ENCODE results near the gene RAB40C. TPM values are rescaled to one million over a fixed set of nuclear protein-coding genes. Genes with fewer than 3 reads are reported as not detected.

RAB40C gene
- total RNA-seq, 1 donor: 11.2 TPM

GRCh38 chr16:575354-576196 lies 14.3 kb upstream of the RAB40C start:
- no peak overlapping the region for H3K27ac ChIP-seq (ENCODE audit: low read depth, low read length)
- no peak overlapping the region for H3K4me2 ChIP-seq (ENCODE audit: insufficient read depth, low read length)
- no peak overlapping the region for H3K4me3 ChIP-seq (ENCODE audit: insufficient read depth, low read length)
- peaks cover 25% of the 10 kb centered on the region for H3K79me2 ChIP-seq (ENCODE audit: insufficient read depth, low read length)
- H4K20me1 ChIP-seq (ENCODE audit: insufficient read depth, low read length): peaks cover 12% of the 10 kb centered on the region
- no peaks in the 10 kb centered on the region for H3K9me3 ChIP-seq (ENCODE audit: low read depth, low read length)
- H3K36me3 ChIP-seq (ENCODE audit: insufficient read depth, low read length): no peaks in the 10 kb centered on the region
- no peak for DNase-seq (ENCODE audit: insufficient read length, low spot score, missing footprints)
- no peak for TF ChIP-seq CTCF (IDR thresholded peaks at IDR 0.05; ENCODE audit: extremely low read depth, low read depth, low read length)
- H3K27me3 ChIP-seq (ENCODE audit: insufficient read depth, low read length): no peaks in the 10 kb centered on the region
- H3K4me1 ChIP-seq (ENCODE audit: insufficient read depth, low read length): no peaks in the 10 kb centered on the region
- no peak overlapping the region for H2AFZ ChIP-seq (ENCODE audit: low read length)

GRCh38 chr16:576197-576822 lies 13.6 kb upstream of the RAB40C start:
- no peaks in the 10 kb centered on the region for H3K36me3 ChIP-seq (ENCODE audit: insufficient read depth, low read length)
- H3K27ac ChIP-seq (ENCODE audit: low read depth, low read length): no peak overlapping the region
- peak; percentile 87 for DNase-seq (ENCODE audit: insufficient read length, low spot score, missing footprints)
- H3K4me3 ChIP-seq (ENCODE audit: insufficient read depth, low read length): no peak overlapping the region
- no peak for TF ChIP-seq CTCF (IDR thresholded peaks at IDR 0.05; ENCODE audit: extremely low read depth, low read depth, low read length)
- H2AFZ ChIP-seq (ENCODE audit: low read length): no peak overlapping the region
- no peak overlapping the region for H3K4me2 ChIP-seq (ENCODE audit: insufficient read depth, low read length)
- H3K4me1 ChIP-seq (ENCODE audit: insufficient read depth, low read length): no peaks in the 10 kb centered on the region
- H4K20me1 ChIP-seq (ENCODE audit: insufficient read depth, low read length): peaks cover 12% of the 10 kb centered on the region
- peaks cover 18% of the 10 kb centered on the region for H3K79me2 ChIP-seq (ENCODE audit: insufficient read depth, low read length)
- no peaks in the 10 kb centered on the region for H3K9me3 ChIP-seq (ENCODE audit: low read depth, low read length)
- no peaks in the 10 kb centered on the region for H3K27me3 ChIP-seq (ENCODE audit: insufficient read depth, low read length)

- H3K27me3 ChIP-seq (ENCODE audit: insufficient read depth, low read length): no peaks in the 10 kb centered on the region
- no peaks in the 10 kb centered on the region for H3K9me3 ChIP-seq (ENCODE audit: low read depth, low read length)
- H3K4me3 ChIP-seq (ENCODE audit: insufficient read depth, low read length): no peak overlapping the region
- no peaks in the 10 kb centered on the region for H3K36me3 ChIP-seq (ENCODE audit: insufficient read depth, low read length)
- H3K4me2 ChIP-seq (ENCODE audit: insufficient read depth, low read length): no peak overlapping the region
- H3K79me2 ChIP-seq (ENCODE audit: insufficient read depth, low read length): peaks cover 14% of the 10 kb centered on the region
- H4K20me1 ChIP-seq (ENCODE audit: insufficient read depth, low read length): peaks cover 12% of the 10 kb centered on the region
- no peaks in the 10 kb centered on the region for H3K4me1 ChIP-seq (ENCODE audit: insufficient read depth, low read length)
- DNase-seq (ENCODE audit: insufficient read length, low spot score, missing footprints): no peak
- TF ChIP-seq CTCF (IDR thresholded peaks at IDR 0.05; ENCODE audit: extremely low read depth, low read depth, low read length): no peak
- no peak overlapping the region for H2AFZ ChIP-seq (ENCODE audit: low read length)
- no peak overlapping the region for H3K27ac ChIP-seq (ENCODE audit: low read depth, low read length)
Observed at GRCh38 chr16:576823-577201, 13.1 kb upstream of the RAB40C start.

GRCh38 chr16:577796-578195 lies 12.1 kb upstream of the RAB40C start:
- peaks cover 10% of the 10 kb centered on the region for H4K20me1 ChIP-seq (ENCODE audit: insufficient read depth, low read length)
- no peaks in the 10 kb centered on the region for H3K36me3 ChIP-seq (ENCODE audit: insufficient read depth, low read length)
- peaks cover 4% of the 10 kb centered on the region for H3K79me2 ChIP-seq (ENCODE audit: insufficient read depth, low read length)
- no peak for TF ChIP-seq CTCF (IDR thresholded peaks at IDR 0.05; ENCODE audit: extremely low read depth, low read depth, low read length)
- no peaks in the 10 kb centered on the region for H3K27me3 ChIP-seq (ENCODE audit: insufficient read depth, low read length)
- no peak overlapping the region for H2AFZ ChIP-seq (ENCODE audit: low read length)
- H3K4me3 ChIP-seq (ENCODE audit: insufficient read depth, low read length): no peak overlapping the region
- no peak overlapping the region for H3K27ac ChIP-seq (ENCODE audit: low read depth, low read length)
- no peaks in the 10 kb centered on the region for H3K9me3 ChIP-seq (ENCODE audit: low read depth, low read length)
- H3K4me2 ChIP-seq (ENCODE audit: insufficient read depth, low read length): no peak overlapping the region
- H3K4me1 ChIP-seq (ENCODE audit: insufficient read depth, low read length): no peaks in the 10 kb centered on the region
- no peak for DNase-seq (ENCODE audit: insufficient read length, low spot score, missing footprints)
